Measurements from ENCODE around the gene MEG3. TPM values are rescaled to one million over a fixed set of nuclear protein-coding genes. Genes with fewer than 3 reads are reported as not detected.

MEG3 gene
- total RNA-seq, 1 donor from 2014 or later: not detected

DNA sequence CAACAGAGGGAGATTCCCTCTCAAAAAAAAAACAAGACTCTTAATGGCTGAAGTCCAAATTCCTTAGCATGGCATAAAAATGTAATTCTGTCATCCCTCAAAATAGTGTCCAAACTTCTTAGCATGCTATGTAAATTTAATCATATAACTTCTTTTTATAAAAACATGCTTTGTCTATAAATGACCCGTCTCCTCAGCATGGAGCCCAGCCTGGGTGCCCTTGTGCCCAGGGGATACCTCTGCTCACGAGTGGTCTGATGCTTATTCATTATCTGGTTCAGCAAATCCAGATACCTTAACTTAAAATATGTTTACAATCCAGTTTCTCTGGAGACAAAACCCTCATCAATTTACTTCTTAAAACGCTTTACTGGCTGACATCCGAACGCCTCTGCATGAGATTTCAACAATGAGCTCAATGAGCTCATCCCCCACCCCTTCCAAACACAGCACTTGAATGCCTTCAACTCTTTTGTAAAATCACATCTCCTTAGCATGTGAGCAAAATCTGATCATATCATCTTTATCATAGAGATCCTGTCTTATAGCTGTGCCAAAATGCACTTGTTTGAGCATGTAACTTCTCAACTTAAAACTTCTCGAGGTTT, 61.9 kb downstream of the MEG3 start:
- Mint-ChIP-seq H3K4me1 (ENCODE audit: low read depth) (peaks cover 11% of the 10 kb centered on the region), H3K36me3 (ENCODE audit: low read depth) (no peaks in the 10 kb centered on the region), H3K4me3 (ENCODE audit: unreplicated experiment) (no peak overlapping the region), H3K27ac (ENCODE audit: unreplicated experiment) (peak overlapping the region; percentile 18), H3K27me3 (ENCODE audit: low read depth) (peaks cover 15% of the 10 kb centered on the region), H3K9me3 (ENCODE audit: low read depth) (peaks cover 3% of the 10 kb centered on the region)
- TF ChIP-seq CTCF (IDR thresholded peaks at IDR 0.05): no peak
- DNase-seq (ENCODE audit: low spot score): no peak

DNA sequence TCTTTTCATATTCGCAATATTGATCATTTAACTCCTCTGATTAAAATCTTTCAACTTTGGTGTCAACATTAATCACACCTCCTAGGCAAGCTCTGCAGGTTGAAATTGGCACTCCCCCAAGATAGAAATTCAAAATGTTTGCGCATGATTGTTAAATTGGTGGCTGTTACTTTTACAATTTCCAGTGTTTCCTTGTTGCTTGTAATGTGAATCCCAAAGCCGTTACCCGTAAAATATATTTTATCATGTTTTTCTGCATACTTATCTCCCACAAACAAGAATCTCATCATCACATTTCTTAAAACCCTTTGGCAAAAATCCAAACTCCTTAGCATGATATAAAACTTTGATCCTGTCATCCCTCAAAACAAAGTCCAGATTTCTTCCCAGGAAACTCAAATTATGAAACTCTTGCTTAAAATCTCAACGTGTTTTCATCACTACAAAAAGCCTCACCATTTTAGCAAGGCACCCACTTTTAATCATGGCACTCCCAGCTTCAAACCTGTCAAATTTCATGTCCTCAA, 62.9 kb downstream of the MEG3 start:
- H3K9me3 Mint-ChIP-seq (ENCODE audit: low read depth): no peaks in the 10 kb centered on the region
- no peak overlapping the region for H3K4me3 Mint-ChIP-seq (ENCODE audit: unreplicated experiment)
- peaks cover 11% of the 10 kb centered on the region for H3K4me1 Mint-ChIP-seq (ENCODE audit: low read depth)
- no peaks in the 10 kb centered on the region for H3K36me3 Mint-ChIP-seq (ENCODE audit: low read depth)
- no peak for TF ChIP-seq CTCF (IDR thresholded peaks at IDR 0.05)
- peaks cover 13% of the 10 kb centered on the region for H3K27me3 Mint-ChIP-seq (ENCODE audit: low read depth)
- no peak overlapping the region for H3K27ac Mint-ChIP-seq (ENCODE audit: unreplicated experiment)
- DNase-seq (ENCODE audit: low spot score): no peak

DNA sequence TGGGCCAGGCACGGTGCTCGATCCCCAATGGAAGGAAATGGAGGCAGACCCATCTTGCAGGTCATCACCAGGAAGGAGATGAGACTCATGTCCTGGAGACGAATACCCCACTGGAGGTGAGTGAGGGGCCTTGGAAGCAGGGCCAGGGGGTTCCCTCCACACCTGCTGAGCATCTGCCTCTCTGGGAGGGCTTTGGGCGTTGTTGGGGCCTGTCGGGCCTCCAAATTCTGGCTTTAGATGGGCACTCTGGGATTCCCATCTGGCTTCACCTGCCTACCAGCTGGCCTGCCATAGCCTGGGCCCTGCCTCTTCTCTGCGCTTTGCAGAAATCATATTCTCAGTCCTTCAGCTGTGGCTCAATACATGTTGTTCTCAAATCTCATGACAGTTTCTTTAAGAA, 63.7 kb downstream of the MEG3 start:
- Mint-ChIP-seq H3K9me3 (ENCODE audit: low read depth) (no peaks in the 10 kb centered on the region), H3K27me3 (ENCODE audit: low read depth) (peaks cover 6% of the 10 kb centered on the region), H3K4me1 (ENCODE audit: low read depth) (peaks cover 11% of the 10 kb centered on the region), H3K4me3 (ENCODE audit: unreplicated experiment) (no peak overlapping the region), H3K36me3 (ENCODE audit: low read depth) (no peaks in the 10 kb centered on the region), H3K27ac (ENCODE audit: unreplicated experiment) (no peak overlapping the region)
- no peak for TF ChIP-seq CTCF (IDR thresholded peaks at IDR 0.05)
- peak; percentile 42 for DNase-seq (ENCODE audit: low spot score)

GRCh38 chr14:100890061-100890850, 64.3 kb downstream of the MEG3 start:
- Mint-ChIP-seq H3K4me1 (ENCODE audit: low read depth) (peaks cover 11% of the 10 kb centered on the region), H3K36me3 (ENCODE audit: low read depth) (no peaks in the 10 kb centered on the region), H3K4me3 (ENCODE audit: unreplicated experiment) (no peak overlapping the region), H3K27ac (ENCODE audit: unreplicated experiment) (no peak overlapping the region), H3K9me3 (ENCODE audit: low read depth) (no peaks in the 10 kb centered on the region), H3K27me3 (ENCODE audit: low read depth) (peaks cover 8% of the 10 kb centered on the region)
- DNase-seq (ENCODE audit: low spot score): peak; percentile 67
- TF ChIP-seq CTCF (IDR thresholded peaks at IDR 0.05): no peak

GRCh38 chr14:100891051-100891450, 65.1 kb downstream of the MEG3 start:
- Mint-ChIP-seq H3K9me3 (ENCODE audit: low read depth) (no peaks in the 10 kb centered on the region), H3K4me1 (ENCODE audit: low read depth) (peaks cover 11% of the 10 kb centered on the region), H3K27ac (ENCODE audit: unreplicated experiment) (no peak overlapping the region), H3K27me3 (ENCODE audit: low read depth) (peaks cover 4% of the 10 kb centered on the region), H3K4me3 (ENCODE audit: unreplicated experiment) (no peak overlapping the region), H3K36me3 (ENCODE audit: low read depth) (no peaks in the 10 kb centered on the region)
- DNase-seq (ENCODE audit: low spot score): peak; percentile 59
- no peak for TF ChIP-seq CTCF (IDR thresholded peaks at IDR 0.05)

All from chondrocyte (in vitro differentiated cells).